HFFc6 (cell line): ENCODE data around the gene CLDN6. TPM values are rescaled to one million over a fixed set of nuclear protein-coding genes. Genes with fewer than 3 reads are reported as not detected.

Source experiments
- DNase-seq: peaks from one replicate; pipeline ENCODE4 v3.0.0-alpha.2; 2018
- H3K27ac Mint-ChIP-seq: 2 replicates; pipeline ENCODE4 v1.8.0; 2020; ENCODE audit warnings: mild to moderate bottlenecking, mixed read lengths
- H3K27me3 Mint-ChIP-seq: 2 replicates; pipeline ENCODE4 v1.8.0; 2021; ENCODE audit warnings: mild to moderate bottlenecking, moderate library complexity, mixed read lengths; ENCODE audit not compliant: insufficient read depth
- H3K36me3 Mint-ChIP-seq: 2 replicates; pipeline ENCODE4 v1.8.0; 2021; ENCODE audit warnings: low read depth, mixed read lengths
- H3K4me1 Mint-ChIP-seq: 2 replicates; pipeline ENCODE4 v1.8.0; 2020; ENCODE audit warnings: low read depth, mixed read lengths
- H3K4me3 Mint-ChIP-seq: 2 replicates; pipeline ENCODE4 v1.8.0; 2020; ENCODE audit warnings: mild to moderate bottlenecking, moderate library complexity, mixed read lengths
- H3K9me3 Mint-ChIP-seq: 2 replicates; pipeline ENCODE4 v1.8.0; 2020; ENCODE audit warnings: mild to moderate bottlenecking, mixed read lengths
- total RNA-seq, 6 experiments: library from RNA; stranded (reverse); fragmentation: NEBNext Ultra II Directional; extraction: Animal tissue kit (Norgen Biotek cat#: 25700); gene quantifications; 2 replicates in 1 of 6; 3 replicates in 5 of 6; pipeline ENCODE4 v1.2.3, GENCODE V29; 2021
- TF ChIP-seq, protein P1 (sequence below): fragments of 200-600 bp; sonication (generic); IDR thresholded peaks from 2 replicates; pipeline ENCODE4 v1.5.0; 2021; ENCODE audit warnings: antibody characterized with exemption, mild to moderate bottlenecking

Gene CLDN6
- total RNA-seq, 6 experiments from 2014 or later = 0.21 TPM; not detected in 5

GRCh38 chr16:2977440-2977839 is 40.5 kb downstream of the CLDN6 start:
- Mint-ChIP-seq H3K4me1 (peaks cover 18% of the 10 kb centered on the region), H3K9me3 (no peaks in the 10 kb centered on the region), H3K4me3 (no peak overlapping the region), H3K36me3 (no peaks in the 10 kb centered on the region), H3K27me3 (peaks cover 4% of the 10 kb centered on the region; the same call in 1 of the 2 replicates), H3K27ac (no peak overlapping the region)
- DNase-seq = no peak
- TF ChIP-seq, protein P1, sequence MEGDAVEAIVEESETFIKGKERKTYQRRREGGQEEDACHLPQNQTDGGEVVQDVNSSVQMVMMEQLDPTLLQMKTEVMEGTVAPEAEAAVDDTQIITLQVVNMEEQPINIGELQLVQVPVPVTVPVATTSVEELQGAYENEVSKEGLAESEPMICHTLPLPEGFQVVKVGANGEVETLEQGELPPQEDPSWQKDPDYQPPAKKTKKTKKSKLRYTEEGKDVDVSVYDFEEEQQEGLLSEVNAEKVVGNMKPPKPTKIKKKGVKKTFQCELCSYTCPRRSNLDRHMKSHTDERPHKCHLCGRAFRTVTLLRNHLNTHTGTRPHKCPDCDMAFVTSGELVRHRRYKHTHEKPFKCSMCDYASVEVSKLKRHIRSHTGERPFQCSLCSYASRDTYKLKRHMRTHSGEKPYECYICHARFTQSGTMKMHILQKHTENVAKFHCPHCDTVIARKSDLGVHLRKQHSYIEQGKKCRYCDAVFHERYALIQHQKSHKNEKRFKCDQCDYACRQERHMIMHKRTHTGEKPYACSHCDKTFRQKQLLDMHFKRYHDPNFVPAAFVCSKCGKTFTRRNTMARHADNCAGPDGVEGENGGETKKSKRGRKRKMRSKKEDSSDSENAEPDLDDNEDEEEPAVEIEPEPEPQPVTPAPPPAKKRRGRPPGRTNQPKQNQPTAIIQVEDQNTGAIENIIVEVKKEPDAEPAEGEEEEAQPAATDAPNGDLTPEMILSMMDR = no peak

GRCh38 chr16:2976673-2977072 is 41.3 kb downstream of the CLDN6 start:
- Mint-ChIP-seq H3K27me3 (peaks cover 4% of the 10 kb centered on the region), H3K4me3 (no peak overlapping the region), H3K27ac (no peak overlapping the region), H3K9me3 (no peaks in the 10 kb centered on the region), H3K36me3 (no peaks in the 10 kb centered on the region), H3K4me1 (peaks cover 10% of the 10 kb centered on the region)
- TF ChIP-seq, protein P1 = no peak
- no peak for DNase-seq

GRCh38 chr16:2976201-2976600 is 41.8 kb downstream of the CLDN6 start:
- no peak overlapping the region for H3K27ac Mint-ChIP-seq
- TF ChIP-seq, protein P1 = no peak

GRCh38 chr16:2975161-2975795 is 42.7 kb downstream of the CLDN6 start:
- DNase-seq = no peak
- TF ChIP-seq, protein P1 = no peak
- Mint-ChIP-seq H3K27me3 (peaks cover 5% of the 10 kb centered on the region), H3K36me3 (no peaks in the 10 kb centered on the region), H3K9me3 (no peaks in the 10 kb centered on the region), H3K27ac (no peak overlapping the region), H3K4me1 (peaks cover 8% of the 10 kb centered on the region; the same call in 1 of the 2 replicates), H3K4me3 (no peak overlapping the region)

More at GRCh38 chr16:2976201-2976600, 41.8 kb downstream of the CLDN6 start:
- Mint-ChIP-seq H3K36me3 (no peaks in the 10 kb centered on the region), H3K9me3 (no peaks in the 10 kb centered on the region), H3K4me1 (peaks cover 6% of the 10 kb centered on the region; the same call in 1 of the 2 replicates), H3K27me3 (peaks cover 4% of the 10 kb centered on the region), H3K4me3 (no peak overlapping the region)
- DNase-seq = no peak

GRCh38 chr16:2974319-2975056 is 43.5 kb downstream of the CLDN6 start:
- Mint-ChIP-seq H3K36me3 (no peaks in the 10 kb centered on the region), H3K27me3 (peaks cover 3% of the 10 kb centered on the region), H3K4me1 (peaks cover 8% of the 10 kb centered on the region; the same call in 1 of the 2 replicates), H3K9me3 (no peaks in the 10 kb centered on the region), H3K27ac (no peak overlapping the region), H3K4me3 (no peak overlapping the region)
- no peak for DNase-seq
- TF ChIP-seq, protein P1 = no peak
